K562 (cell line): ENCODE results near the gene AURKB. TPM values are rescaled to one million over a fixed set of nuclear protein-coding genes. Genes with fewer than 3 reads are reported as not detected.

ENCODE experiments used
- BRCA1 ChIP-seq, 2 experiments: fragments of 450-650 bp in 1 of 2; sonication (generic) in 1 of 2; formaldehyde crosslinking in 1 of 2; IDR thresholded peaks; 2 replicates each; pipeline versions ENCODE4 v1.5.0 to v1.6.1; 2017 to 2020; ENCODE audit warnings: mild to moderate bottlenecking in 1 of 2, missing genetic modification reagents in 1 of 2
- CTBP1 ChIP-seq: fragments of 450-650 bp; IDR thresholded peaks from 2 replicates; pipeline ENCODE4 v1.6.1; 2016; ENCODE audit warnings: borderline replicate concordance
- DDX20 ChIP-seq: fragments of 450-650 bp; IDR thresholded peaks from 2 replicates; pipeline ENCODE4 v1.6.1; 2016; ENCODE audit warnings: missing genetic modification characterization, low read depth, mild to moderate bottlenecking, missing compliant biosample characterization, moderate library complexity
- JUN ChIP-seq, 2 experiments: sonication (generic) in 1 of 2; formaldehyde crosslinking in 1 of 2; IDR thresholded peaks; 2 replicates each; pipeline versions ENCODE4 v1.6.1 to v1.8.0; 2012 to 2022; ENCODE audit warnings: borderline replicate concordance in 2 of 2, mild to moderate bottlenecking in 2 of 2, improper control_type of control experiment in 1 of 2, low read depth in 1 of 2, low read length in 1 of 2, missing genetic modification reagents in 1 of 2
- KLF1 ChIP-seq: fragments of 450-650 bp; IDR thresholded peaks from 2 replicates; pipeline ENCODE4 v1.6.1; 2016; ENCODE audit warnings: missing genetic modification characterization, missing compliant biosample characterization
- LCOR ChIP-seq: sonication (generic); formaldehyde crosslinking; IDR thresholded peaks from 2 replicates; pipeline ENCODE4 v1.8.0; 2022; ENCODE audit warnings: mild to moderate bottlenecking, missing genetic modification reagents
- RERE ChIP-seq: sonication (generic); formaldehyde crosslinking; IDR thresholded peaks from 2 replicates; pipeline ENCODE4 v1.8.0; 2023; ENCODE audit warnings: missing genetic modification reagents, mild to moderate bottlenecking, borderline replicate concordance
- SAFB2 ChIP-seq: fragments of 200-400 bp; formaldehyde crosslinking; IDR thresholded peaks from 2 replicates; pipeline ENCODE4 v1.6.1; 2018; ENCODE audit warnings: borderline replicate concordance, low read length, low read depth, moderate library complexity; ENCODE audit not compliant: severe bottlenecking
- SREBF2 ChIP-seq: sonication (generic); formaldehyde crosslinking; IDR thresholded peaks from 2 replicates; pipeline ENCODE4 v1.4.0; 2020; ENCODE audit warnings: mild to moderate bottlenecking, missing genetic modification reagents
- TRIM24 ChIP-seq, 2 experiments: fragments of 450-650 bp; IDR thresholded peaks; 2 replicates each; pipeline ENCODE4 v1.6.1; 2016
- ZBTB17 ChIP-seq: fragments of 450-650 bp; formaldehyde crosslinking; IDR thresholded peaks from 2 replicates; pipeline ENCODE4 v1.4.0; 2020; ENCODE audit warnings: mild to moderate bottlenecking
- ZFPM2 ChIP-seq: fragments of 250-450 bp; sonication (Bioruptor Pico); IDR thresholded peaks from 2 replicates; pipeline ENCODE4 v1.5.1; 2022; ENCODE audit warnings: mild to moderate bottlenecking
- ZHX1 ChIP-seq: fragments of 150-350 bp; conservative IDR thresholded peaks from 2 replicates; pipeline ENCODE4 v1.6.1; 2014; ENCODE audit warnings: low read length
- ZNF3 ChIP-seq: fragments of 250-450 bp; sonication (Bioruptor Pico); IDR thresholded peaks from 2 replicates; pipeline ENCODE4 v1.5.0; 2021; ENCODE audit warnings: mild to moderate bottlenecking, moderate library complexity
- ZSCAN29 ChIP-seq: fragments of 450-650 bp; IDR thresholded peaks from 2 replicates; pipeline ENCODE4 v1.6.1; 2017
- polyA plus RNA-seq, 8 experiments: library from polyadenylated mRNA; depleted of rRNA in 4 of 8; stranded (reverse) in 5 of 8; unstranded in 3 of 8; fragments of >200 nt; fragmentation: Nextera tagmentation in 2 of 8; fragmentation: Illumina TruSeq in 1 of 8; extraction: Ambion mirVana in 2 of 8; extraction: Trizol in 1 of 8; gene quantifications; 2 replicates each; pipeline versions ENCODE4 v1.2.1 to v1.2.3, GENCODE V29; 2011 to 2014; ENCODE audit warnings: inconsistent platforms in 1 of 8, missing spikeins in 1 of 8
- total RNA-seq, 7 experiments: library from RNA; depleted of rRNA in 6 of 7; stranded (reverse); fragments of >200 nt in 6 of 7; fragmentation: Illumina TruSeq in 2 of 7; extraction: Trizol in 2 of 7; gene quantifications; 2 replicates each; pipeline versions ENCODE4 v1.2.1 to v1.2.3, GENCODE V29; 2011 to 2021; ENCODE audit warnings: low replicate concordance in 1 of 7
- TF ChIP-seq, protein P1 (sequence below): fragments of 250-450 bp; sonication (Bioruptor Pico); IDR thresholded peaks from 2 replicates; pipeline ENCODE4 v1.5.1; 2021; ENCODE audit warnings: mild to moderate bottlenecking

The AURKB gene
- total and polyA plus RNA-seq, 9 of the 15 experiments (the other 6 are each of a cell fraction or from before 2014, with no cell fraction given): 27.2 to 114 (median 74.8) TPM

GRCh38 chr17:8189711-8190477 is 20.5 kb downstream of the AURKB start, which contains the start of gene BORCS6 (continued):
- TF ChIP-seq RERE (no peak), KLF1 (no peak), ZSCAN29 (no peak), ZBTB17 (CRISPR knock-in tag) (0 out of 2 replicates have a peak, but pooled peaks have one; percentile 26), CTBP1 (no peak), LCOR (CRISPR knock-in tag) (0 out of 2 replicates have a peak, but pooled peaks have one; percentile 23), BRCA1 (IDR thresholded peaks at IDR 0.05) (no peak), BRCA1 (CRISPR knock-in tag; IDR thresholded peaks at IDR 0.05) (no peak), SREBF2 (CRISPR knock-in tag) (no peak), ZHX1 (no peak), ZNF3 (CRISPR knock-in tag) (no peak), JUN (IDR thresholded peaks at IDR 0.05; ENCODE audit: borderline replicate concordance, low read depth, low read length) (no peak), JUN (CRISPR knock-in tag; IDR thresholded peaks at IDR 0.05; ENCODE audit: borderline replicate concordance) (peak; percentile 47; the same call in 1 of the 2 replicates), DDX20 (no peak), TRIM24 (IDR thresholded peaks at IDR 0.05) (peak in 1 of 2 experiments; percentile 70; a peak in 1 of 4 replicates), ZFPM2 (no peak), SAFB2 (no peak)
- TF ChIP-seq, protein P1, sequence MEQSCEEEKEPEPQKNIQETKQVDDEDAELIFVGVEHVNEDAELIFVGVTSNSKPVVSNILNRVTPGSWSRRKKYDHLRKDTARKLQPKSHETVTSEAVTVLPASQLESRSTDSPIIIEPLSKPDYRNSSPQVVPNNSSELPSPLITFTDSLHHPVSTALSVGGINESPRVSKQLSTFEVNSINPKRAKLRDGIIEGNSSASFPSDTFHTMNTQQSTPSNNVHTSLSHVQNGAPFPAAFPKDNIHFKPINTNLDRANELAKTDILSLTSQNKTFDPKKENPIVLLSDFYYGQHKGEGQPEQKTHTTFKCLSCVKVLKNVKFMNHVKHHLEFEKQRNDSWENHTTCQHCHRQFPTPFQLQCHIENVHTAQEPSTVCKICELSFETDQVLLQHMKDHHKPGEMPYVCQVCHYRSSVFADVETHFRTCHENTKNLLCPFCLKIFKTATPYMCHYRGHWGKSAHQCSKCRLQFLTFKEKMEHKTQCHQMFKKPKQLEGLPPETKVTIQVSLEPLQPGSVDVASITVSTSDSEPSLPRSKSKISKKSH (CRISPR knock-in tag): no peak
